ENCODE measurements around the gene FRMD3.

The FRMD3 gene

DNA sequence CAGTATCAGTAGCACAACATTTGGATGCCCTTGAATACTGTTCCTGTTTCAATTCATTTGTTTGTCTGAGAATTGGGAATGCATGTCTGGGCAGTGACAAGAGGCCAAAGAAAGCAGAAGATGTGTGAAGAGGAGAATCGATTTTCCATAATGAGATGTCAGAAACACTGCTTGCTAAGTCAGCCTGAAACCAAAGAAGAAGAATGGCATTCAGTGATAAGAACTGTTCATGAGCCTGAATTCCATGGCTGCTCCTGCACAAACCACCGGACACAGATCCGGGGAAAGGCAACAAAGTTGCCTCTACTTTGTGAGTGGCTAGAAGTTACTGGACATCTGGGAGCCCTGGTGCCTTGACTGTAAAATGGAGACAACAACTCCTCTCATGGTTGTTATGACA, 268.1 kb downstream of the FRMD3 start:
- no peak for DNase-seq

DNA sequence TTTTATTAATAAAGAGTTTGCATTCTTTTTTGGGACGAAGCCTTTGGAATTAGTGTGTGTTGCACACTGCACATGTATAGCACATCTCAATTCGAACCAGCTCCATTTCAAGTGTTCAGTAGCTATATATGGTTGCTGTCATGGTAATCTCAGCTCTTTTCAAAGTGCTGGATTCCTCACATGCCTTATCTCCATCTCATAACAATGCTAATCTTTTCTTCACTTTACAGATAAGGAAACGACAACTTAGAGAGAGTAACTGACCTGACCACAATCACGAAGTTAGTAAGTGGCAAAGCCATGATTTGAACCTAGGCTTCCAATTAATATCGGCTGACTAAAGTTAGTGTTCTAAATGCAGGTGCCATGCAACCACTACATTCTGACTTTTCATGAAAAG, 270.5 kb downstream of the FRMD3 start:
- DNase-seq, result no peak

DNA sequence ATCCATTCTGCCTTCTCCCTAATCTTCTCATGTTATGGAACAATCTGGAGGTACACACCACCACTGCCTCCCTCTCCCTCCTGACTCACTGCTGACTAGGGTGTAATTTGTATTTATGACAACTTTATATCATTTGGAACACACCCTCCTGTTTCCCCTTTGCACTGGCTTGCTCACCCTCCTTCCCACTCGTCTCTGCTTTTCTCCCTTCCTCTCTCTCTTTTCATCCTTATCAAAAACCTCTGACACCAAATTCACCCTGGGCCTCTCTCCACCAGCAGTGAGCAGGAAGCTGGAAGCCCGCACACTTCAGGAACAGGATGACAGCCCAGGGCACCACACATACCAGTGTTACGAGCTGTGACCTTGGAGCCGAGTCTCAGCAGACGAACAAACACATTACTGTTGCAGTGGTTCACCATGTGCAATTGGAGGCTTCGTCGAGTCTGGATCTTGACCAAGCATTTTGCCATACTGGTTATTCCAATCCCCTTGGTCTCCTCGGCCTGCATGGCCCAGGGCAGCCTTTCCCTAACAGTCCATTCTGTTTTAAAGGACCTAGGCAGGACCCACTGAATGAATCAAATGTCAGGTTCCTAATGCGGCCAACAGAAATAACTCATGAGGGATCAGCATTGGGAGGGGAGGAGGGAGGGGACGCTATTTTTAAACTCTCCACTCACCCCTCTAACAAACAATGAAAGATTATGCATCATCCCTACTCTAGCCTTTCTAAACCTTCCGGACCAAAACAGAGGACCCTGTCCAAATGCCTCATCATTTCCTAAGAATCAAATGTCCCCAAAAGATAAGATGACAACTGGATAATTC, 271.3 kb downstream of the FRMD3 start:
- no peak for DNase-seq

DNA sequence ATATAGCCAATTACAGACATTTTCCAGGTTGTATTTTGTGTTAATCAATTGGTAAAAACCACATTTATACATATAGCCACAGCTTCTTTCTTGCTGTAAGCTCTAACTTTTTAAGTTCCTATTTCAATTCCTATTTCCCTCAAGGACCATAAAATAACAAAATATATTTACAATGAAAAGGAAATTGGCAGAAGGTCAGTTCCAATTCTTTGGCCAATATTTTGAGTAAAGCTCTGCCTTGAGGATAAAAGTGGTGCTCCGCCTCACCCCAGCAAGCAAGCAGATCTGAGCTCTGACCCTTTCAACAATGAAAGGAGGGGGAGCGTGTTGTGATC, 271.9 kb downstream of the FRMD3 start:
- no peak for DNase-seq

DNA sequence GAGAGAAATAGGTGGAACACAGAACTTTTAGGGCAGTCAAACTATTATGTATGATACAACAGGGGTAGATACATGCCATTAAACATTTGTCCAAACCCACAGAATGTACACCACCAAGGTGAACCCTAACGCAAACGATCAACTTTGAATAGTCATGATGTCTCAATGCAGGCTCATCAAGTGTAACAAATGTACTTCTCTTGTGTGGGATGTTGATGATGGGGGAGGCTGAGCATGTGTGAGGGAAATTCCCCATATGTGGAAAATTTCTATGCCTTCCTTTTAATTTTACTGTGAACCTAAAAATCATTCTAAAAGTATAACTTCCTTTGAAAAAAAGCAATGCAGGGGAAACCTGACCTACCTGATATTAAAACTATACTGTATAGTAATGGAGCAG, 273.9 kb downstream of the FRMD3 start:
- no peak for DNase-seq

GRCh38 chr9:83259558-83259957, 278.6 kb downstream of the FRMD3 start:
- no peak for DNase-seq

DNA sequence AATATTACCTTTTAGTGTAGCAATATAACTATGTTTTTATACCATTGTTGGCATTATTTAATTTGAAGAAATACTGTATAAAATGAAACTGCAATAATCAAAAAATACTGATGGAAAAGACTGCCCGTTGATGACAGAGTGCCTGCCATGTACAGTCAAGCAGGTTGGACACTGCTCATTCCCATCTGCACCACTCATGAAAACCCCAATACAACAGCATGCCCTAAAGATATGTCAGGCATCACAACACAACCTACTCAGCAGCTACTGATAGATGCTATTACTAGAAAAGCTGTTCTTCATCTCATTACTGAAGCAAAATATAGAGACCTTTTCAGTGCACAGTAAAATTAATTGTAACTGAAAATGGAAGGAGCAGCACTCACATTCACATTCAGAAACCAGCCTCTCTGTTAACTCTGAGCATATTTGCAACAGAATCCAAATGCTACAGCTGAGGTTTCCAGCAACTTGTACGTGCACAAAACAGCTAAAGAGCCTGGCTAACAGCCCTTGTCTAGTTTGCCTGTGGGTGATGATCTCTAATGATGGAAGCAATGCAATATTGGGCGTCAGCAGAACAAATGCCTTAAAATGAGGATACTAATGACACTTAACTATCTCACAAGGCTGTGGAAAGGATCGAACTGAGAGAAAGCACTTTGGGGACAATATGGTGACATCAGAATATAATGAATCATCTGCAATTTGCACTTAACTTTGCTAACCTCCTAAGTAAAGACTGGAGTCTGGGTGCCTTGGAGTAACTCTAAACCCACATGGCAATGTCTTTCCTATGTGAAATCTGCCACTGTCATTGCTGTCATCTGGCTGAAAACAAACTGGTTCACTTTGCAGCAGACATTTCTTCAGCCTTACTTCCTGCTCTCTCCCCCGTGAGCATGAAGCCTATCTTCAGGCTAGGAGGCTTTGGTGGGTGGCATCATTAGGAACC, 280.0 kb downstream of the FRMD3 start:
- DNase-seq, result no peak

- no peak for DNase-seq
Observed at GRCh38 chr9:83247732-83248131, 290.5 kb downstream of the FRMD3 start.

DNA sequence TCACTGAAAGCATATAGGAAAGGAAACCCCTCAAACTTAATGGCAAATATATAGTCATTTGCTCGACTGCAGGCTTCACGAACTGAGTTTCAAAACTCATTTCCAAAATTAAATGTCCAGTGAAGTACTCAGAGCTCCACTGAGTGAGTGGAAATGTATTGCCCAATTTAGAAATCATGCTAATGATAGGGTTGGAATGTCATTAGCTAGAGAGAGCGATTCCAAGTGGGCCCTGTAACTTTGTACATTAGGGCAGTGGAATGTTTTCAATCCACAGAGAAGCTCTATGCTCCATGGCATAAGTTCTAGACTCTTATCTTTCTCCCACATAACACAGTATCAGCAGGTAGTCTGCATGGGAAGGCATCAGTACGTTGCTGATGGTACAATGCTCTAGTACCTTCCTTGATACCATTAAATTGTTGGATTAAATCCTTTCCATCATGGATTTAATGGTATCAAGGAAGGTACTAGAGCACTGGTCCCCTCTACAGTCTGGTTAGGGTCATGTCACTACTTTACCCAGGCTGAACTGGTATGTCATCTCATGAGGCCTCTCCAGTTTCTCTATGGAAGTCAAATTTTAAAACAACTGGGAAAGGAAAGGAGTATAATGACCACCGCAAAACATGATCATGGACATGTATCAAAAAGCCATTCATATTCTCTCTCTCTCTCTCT, 292.1 kb downstream of the FRMD3 start:
- no peak for DNase-seq

GRCh38 chr9:83242066-83242465, 296.1 kb downstream of the FRMD3 start:
- no peak for DNase-seq

GRCh38 chr9:83240671-83241070, 297.5 kb downstream of the FRMD3 start:
- DNase-seq, result no peak

GRCh38 chr9:83239747-83240146, 298.5 kb downstream of the FRMD3 start:
- DNase-seq, result no peak

- no peak for DNase-seq
Observed at GRCh38 chr9:83238871-83239640, 299.1 kb downstream of the FRMD3 start.

DNA sequence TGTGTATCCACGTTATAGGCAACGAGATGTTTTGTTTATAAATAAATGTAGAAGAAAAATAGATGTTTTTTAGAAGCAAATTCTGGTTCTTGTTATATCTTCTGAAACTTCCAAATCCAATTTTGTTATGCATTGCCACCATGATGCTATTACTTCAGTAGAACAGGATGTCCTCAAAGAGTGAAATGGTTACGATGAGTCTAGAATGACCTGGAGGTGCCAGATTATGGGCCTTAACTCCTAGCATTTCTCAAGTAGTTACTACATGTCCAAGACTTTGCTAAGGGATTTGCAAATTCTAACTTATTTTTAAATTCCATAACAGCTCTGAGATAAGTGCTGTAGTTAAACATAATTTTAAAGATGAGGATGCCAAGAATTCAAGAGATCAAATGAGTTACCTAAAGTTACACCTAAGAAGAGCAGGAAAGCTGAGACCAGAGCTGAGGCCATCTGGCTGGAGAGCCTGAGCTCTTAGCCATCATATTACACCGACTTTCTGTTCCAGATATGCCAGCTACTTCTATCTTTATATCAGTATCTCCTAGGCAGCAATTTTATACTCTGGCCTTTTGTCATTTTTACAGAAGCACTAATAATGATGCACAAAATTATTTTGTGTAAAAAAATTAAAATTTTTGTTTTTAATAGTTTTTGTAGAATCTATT, 302.0 kb downstream of the FRMD3 start:
- no peak for DNase-seq

- DNase-seq, result no peak
Observed at GRCh38 chr9:83235526-83235925, 302.7 kb downstream of the FRMD3 start.

- no peak for DNase-seq
Observed at GRCh38 chr9:83234541-83234940, 303.7 kb downstream of the FRMD3 start.

GRCh38 chr9:83233647-83234046, 304.6 kb downstream of the FRMD3 start:
- no peak for DNase-seq

DNA sequence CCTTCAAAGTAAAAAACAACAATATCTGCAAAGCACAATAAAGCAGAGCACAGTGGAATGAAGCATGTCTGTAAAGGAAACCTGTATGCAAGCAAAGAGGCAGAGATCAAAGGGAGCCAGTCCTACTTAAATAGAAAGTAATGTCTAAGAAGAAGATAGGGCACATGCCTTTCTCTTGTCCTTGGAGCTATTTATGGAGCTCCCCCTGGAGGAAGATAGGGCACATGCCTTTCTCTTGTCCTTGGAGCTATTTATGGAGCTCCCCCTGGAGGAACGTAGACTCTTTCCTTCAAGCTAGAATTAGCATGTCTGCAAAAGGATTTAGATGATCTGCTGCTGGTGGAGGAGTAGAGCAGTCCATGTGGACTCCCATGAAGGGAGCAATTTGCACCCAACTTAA, 307.2 kb downstream of the FRMD3 start:
- DNase-seq, result no peak

- peak; percentile 78 for DNase-seq
Observed at GRCh38 chr9:83220730-83221129, 317.5 kb downstream of the FRMD3 start.

DNA sequence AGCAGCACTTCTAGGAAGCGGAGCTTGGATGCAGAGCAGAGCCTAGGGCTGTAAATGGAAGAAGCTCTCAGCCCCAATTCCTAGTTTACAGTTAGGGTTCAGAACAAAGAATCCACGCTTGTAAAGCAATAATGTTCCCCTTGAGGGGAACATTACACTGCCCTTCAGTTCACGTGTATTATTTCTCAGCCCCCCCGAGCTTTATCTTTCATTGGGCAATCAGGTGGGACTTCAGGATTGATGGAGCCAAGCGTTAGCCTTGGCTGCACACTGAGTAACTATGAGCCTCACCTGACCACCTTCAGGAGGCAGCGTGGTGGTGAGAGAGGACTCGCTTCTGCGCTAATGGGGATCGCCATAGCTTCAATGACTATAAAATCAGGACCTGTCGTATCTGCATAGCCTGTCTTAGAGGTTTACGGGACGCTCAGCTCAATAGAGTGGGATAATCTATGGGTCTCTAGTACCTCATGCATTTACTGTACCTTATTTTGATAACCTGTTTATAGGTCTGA, 318.2 kb downstream of the FRMD3 start:
- no peak for DNase-seq

GRCh38 chr9:83219154-83219923, 318.9 kb downstream of the FRMD3 start:
- DNase-seq, result peak; percentile 36
